Suprapubic skin (tissue), 4 donors: Measurements from ENCODE around the gene CHFR.

ENCODE experiments used
- EP300 ChIP-seq: sonication (generic); formaldehyde crosslinking; IDR thresholded peaks from one replicate; pipeline ENCODE4 v1.6.1; 2017; ENCODE audit warnings: antibody characterized with exemption
- POLR2A ChIP-seq, 2 donors: fragments of 450-650 bp; IDR thresholded peaks; one replicate each; pipeline ENCODE4 v1.6.1; 2017; ENCODE audit warnings: antibody characterized with exemption in 2 of 2, mild to moderate bottlenecking in 2 of 2, moderate library complexity in 2 of 2
- POLR2AphosphoS5 ChIP-seq, 3 donors: sonication (generic); formaldehyde crosslinking; IDR thresholded peaks; one replicate each; pipeline ENCODE4 v1.6.1; 2017; ENCODE audit warnings: antibody characterized with exemption in 3 of 3
- TF ChIP-seq, protein P1 (sequence below), 2 donors: fragments of 200-600 bp in 1 of 2; fragments of 450-650 bp in 1 of 2; sonication (generic) in 1 of 2; IDR thresholded peaks; one replicate each; pipeline ENCODE4 v1.5.1; 2016 to 2019; ENCODE audit warnings: antibody characterized with exemption in 2 of 2, mild to moderate bottlenecking in 1 of 2, moderate library complexity in 1 of 2

DNA sequence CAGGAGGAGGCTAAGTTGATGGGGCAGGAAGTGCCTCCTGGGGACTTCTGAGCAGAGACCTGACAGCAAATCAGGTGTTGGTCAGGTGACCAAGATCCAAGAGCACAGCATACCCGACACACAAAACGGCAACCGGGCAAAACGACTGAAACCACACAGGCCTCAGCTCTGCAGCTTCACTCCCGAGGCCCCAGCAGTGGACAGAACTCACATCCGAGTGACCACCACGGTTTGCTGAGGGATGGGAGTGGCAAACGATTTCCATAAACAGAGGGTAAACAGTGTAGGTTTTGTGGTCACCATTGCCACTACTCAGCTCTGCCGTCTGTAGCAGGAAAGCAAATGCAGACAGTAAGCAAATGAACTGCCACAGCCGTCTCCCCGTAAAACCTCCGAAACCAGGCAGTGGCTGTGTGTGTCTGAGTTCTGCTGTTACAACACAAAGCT lies 14.4 kb downstream of the CHFR start:
- TF ChIP-seq, protein P1, sequence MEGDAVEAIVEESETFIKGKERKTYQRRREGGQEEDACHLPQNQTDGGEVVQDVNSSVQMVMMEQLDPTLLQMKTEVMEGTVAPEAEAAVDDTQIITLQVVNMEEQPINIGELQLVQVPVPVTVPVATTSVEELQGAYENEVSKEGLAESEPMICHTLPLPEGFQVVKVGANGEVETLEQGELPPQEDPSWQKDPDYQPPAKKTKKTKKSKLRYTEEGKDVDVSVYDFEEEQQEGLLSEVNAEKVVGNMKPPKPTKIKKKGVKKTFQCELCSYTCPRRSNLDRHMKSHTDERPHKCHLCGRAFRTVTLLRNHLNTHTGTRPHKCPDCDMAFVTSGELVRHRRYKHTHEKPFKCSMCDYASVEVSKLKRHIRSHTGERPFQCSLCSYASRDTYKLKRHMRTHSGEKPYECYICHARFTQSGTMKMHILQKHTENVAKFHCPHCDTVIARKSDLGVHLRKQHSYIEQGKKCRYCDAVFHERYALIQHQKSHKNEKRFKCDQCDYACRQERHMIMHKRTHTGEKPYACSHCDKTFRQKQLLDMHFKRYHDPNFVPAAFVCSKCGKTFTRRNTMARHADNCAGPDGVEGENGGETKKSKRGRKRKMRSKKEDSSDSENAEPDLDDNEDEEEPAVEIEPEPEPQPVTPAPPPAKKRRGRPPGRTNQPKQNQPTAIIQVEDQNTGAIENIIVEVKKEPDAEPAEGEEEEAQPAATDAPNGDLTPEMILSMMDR (IDR thresholded peaks at IDR 0.05), result no peak
- no peak for TF ChIP-seq POLR2A (IDR thresholded peaks at IDR 0.05)
- TF ChIP-seq POLR2AphosphoS5 (IDR thresholded peaks at IDR 0.05), result no peak
- no peak for TF ChIP-seq EP300
